OCI-LY7 (cell line): ENCODE results near the gene PCTP. TPM values are rescaled to one million over a fixed set of nuclear protein-coding genes. Genes with fewer than 3 reads are reported as not detected.
A peak's percentile ranks its signal among the peaks of the same experiment; 100 is the strongest.

ENCODE experiments used
- Bru-seq: library from RNA; stranded (reverse); fragments of 400-500 nt; gene quantifications from one replicate; lab custom pipeline; 2021; lab: Mats Ljungman, UMichigan
- BruChase-seq, 2 experiments: library from RNA; stranded (reverse); fragments of 400-500 nt; gene quantifications; one replicate each; lab custom pipeline; 2021; lab: Mats Ljungman, UMichigan
- BruUV-seq: library from RNA; stranded (reverse); fragments of 400-500 nt; replicated peaks from 2 replicates; lab custom pipeline; 2021; lab: Mats Ljungman, UMichigan
- CTCF ChIA-PET: fragments of 300-600 bp; sonication (Branson Sonifier 250); formaldehyde crosslinking; loops from one replicate; lab custom pipeline; 2022; ENCODE audit warnings: antibody characterized with exemption; ENCODE audit not compliant: unreplicated experiment; lab: Charles Lee
- POLR2A ChIA-PET: fragments of 300-600 bp; sonication (Branson Sonifier 250); formaldehyde crosslinking; loops from one replicate; lab custom pipeline; 2022; ENCODE audit warnings: antibody characterized with exemption; lab: Charles Lee
- DNase-seq: peaks from one replicate; pipeline ENCODE4 v3.0.0-alpha.2; 2015; ENCODE audit warnings: low spot score
- H2AFZ ChIP-seq: fragments of 200-600 bp; sonication (generic), shearing (Covaris generic); 2 replicates; pipeline ENCODE4 v1.6.1; 2014; ENCODE audit warnings: mild to moderate bottlenecking, antibody characterized with exemption, low read length, moderate library complexity
- H3K27ac ChIP-seq: fragments of 200-600 bp; sonication (generic); 2 replicates; pipeline ENCODE4 v1.5.1; 2014; ENCODE audit warnings: mixed run types, low read depth, mild to moderate bottlenecking, moderate library complexity, low read length, inconsistent platforms; ENCODE audit not compliant: poor library complexity, severe bottlenecking
- H3K36me3 ChIP-seq: fragments of 200-600 bp; sonication (generic); 2 replicates; pipeline ENCODE4 v1.6.1; 2014; ENCODE audit warnings: mild to moderate bottlenecking, antibody characterized with exemption, low read length, moderate library complexity, mixed read lengths; ENCODE audit not compliant: insufficient read depth
- H3K4me1 ChIP-seq: fragments of 200-600 bp; sonication (generic); 2 replicates; pipeline ENCODE4 v1.5.1; 2014; ENCODE audit warnings: mild to moderate bottlenecking, low read length; ENCODE audit not compliant: insufficient read depth, poor library complexity, severe bottlenecking
- H3K4me2 ChIP-seq: fragments of 200-600 bp; sonication (generic); 2 replicates; pipeline ENCODE4 v1.6.1; 2014; ENCODE audit warnings: mild to moderate bottlenecking, low read length
- H3K4me3 ChIP-seq: fragments of 200-600 bp; sonication (generic); 2 replicates; pipeline ENCODE4 v1.5.1; 2014; ENCODE audit warnings: mild to moderate bottlenecking, low read depth, low read length; ENCODE audit not compliant: poor library complexity, severe bottlenecking
- H3K79me2 ChIP-seq: fragments of 200-600 bp; sonication (generic); 2 replicates; pipeline ENCODE4 v1.6.1; 2016; ENCODE audit warnings: low read depth, mild to moderate bottlenecking, low read length, moderate library complexity, mixed read lengths; ENCODE audit not compliant: insufficient read depth
- H3K9me2 ChIP-seq: fragments of 200-600 bp; sonication (generic); 2 replicates; pipeline ENCODE4 v1.6.1; 2016; ENCODE audit warnings: mild to moderate bottlenecking, low read length, mixed read lengths; ENCODE audit not compliant: insufficient read depth
- H3K9me3 ChIP-seq: fragments of 200-600 bp; sonication (generic); 2 replicates; pipeline ENCODE4 v1.6.1; 2014; ENCODE audit warnings: mild to moderate bottlenecking, mixed run types, low read length, mixed read lengths
- H4K20me1 ChIP-seq: fragments of 200-600 bp; sonication (generic); 2 replicates; pipeline ENCODE4 v1.6.1; 2014; ENCODE audit warnings: mild to moderate bottlenecking, antibody characterized with exemption, low read length, moderate library complexity, mixed read lengths; ENCODE audit not compliant: insufficient read depth
- CTCF ChIP-seq: fragments of 200-600 bp; sonication (generic); conservative IDR thresholded peaks from 2 replicates; pipeline ENCODE4 v1.5.1; 2014; ENCODE audit warnings: mild to moderate bottlenecking, antibody characterized with exemption, low read length, moderate library complexity, mixed read lengths
- EZH2phosphoT487 ChIP-seq: fragments of 200-600 bp; sonication (generic); IDR thresholded peaks from 2 replicates; pipeline ENCODE4 v1.6.1; 2018; ENCODE audit warnings: low read depth, borderline replicate concordance, mild to moderate bottlenecking, mixed run types, antibody characterized with exemption, low read length, moderate library complexity, mixed read lengths
- intact Hi-C: fragments of 100-400 bp; cut with micrococcal nuclease; formaldehyde crosslinking; loops from one replicate; pipeline ENCODE4 v1.10.0; 2022; ENCODE audit not compliant: unreplicated experiment
- long read RNA-seq: library from polyadenylated mRNA; stranded (forward); transcript quantifications from one replicate; pipeline ENCODE4 v2.0.0, GENCODE V29; 2022
- total RNA-seq, 2 experiments: library from RNA; depleted of rRNA in 1 of 2; stranded (reverse); fragments of >200 nt in 1 of 2; shearing (Covaris generic) in 1 of 2; gene quantifications; 2 replicates each; pipeline ENCODE4 v1.2.3, GENCODE V29; 2014 to 2022

PCTP gene
- total RNA-seq (2014; rRNA removed; shearing (Covaris generic)) = 1.9 and 6.1 TPM in 2 replicates
- 9.3 and 9.4 TPM in 2 replicates for total RNA-seq (2022)
- percentile 36 among the genes with signal in this experiment for Bru-seq, nascent RNA
- percentile 30 among the genes with signal in this experiment for BruChase-seq, experiment 1, labeled RNA remaining after a 6-hour chase
- BruChase-seq, experiment 2, labeled RNA remaining after a 2-hour chase = percentile 34 among the genes with signal in this experiment
- long read RNA-seq, transcript PCTP-201 (6 exons, 2,044 nt) = major isoform, 5 of 9 reads
- long read RNA-seq, partial matches to known transcripts = 1 of 9 reads
- long read RNA-seq, other reads (novel, unspliced or antisense) = 2 of 9 reads

DNA sequence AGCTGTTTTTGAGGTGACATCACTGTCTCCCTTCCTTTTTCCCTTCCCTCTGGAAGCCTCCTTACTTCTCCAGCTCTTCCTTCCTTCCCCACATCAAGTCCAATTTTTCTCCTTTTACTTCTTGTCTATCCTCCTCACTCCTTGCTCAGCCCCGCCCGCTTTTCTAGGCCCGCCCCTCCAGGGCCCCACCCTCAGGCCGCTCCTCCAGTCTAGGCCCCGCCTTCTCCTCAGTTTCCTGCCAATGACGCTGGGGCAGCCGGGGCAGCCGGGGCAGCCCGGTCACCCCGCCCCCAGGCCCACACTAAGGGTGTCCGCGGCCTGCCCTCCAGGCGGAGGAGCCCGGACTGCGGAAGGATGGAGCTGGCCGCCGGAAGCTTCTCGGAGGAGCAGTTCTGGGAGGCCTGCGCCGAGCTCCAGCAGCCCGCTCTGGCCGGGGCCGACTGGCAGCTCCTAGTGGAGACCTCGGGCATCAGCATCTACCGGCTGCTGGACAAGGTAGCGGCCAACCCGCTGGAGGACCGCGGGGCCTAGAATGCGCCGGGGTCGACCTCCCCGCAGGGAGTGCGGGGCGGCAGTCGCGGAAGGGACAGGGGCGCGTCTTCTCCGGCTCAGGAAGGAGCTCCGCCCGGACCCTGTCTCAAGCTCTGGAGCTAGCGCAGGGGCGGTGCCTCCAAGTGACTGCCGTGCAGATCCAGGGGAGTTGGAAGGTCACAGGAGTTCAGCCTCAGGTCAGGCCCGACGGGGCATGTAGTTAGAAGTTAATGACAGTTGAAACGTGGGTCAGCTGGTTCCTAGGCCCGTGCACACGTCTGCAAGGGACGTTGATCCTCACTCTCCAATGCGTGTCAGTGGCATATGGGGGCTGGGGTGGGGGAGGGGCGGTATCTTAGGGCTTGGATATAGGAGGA, at the start of gene PCTP:
Gene PCTP (plus strand): TSS at position 302 of the 908 bp plus-strand sequence. CDS start 53 bp downstream, at position 355.
- Histone ChIP-seq H3K9me2 (no peaks in the 10 kb centered on the region), H3K27ac (no peak within 1 kb of the TSS), H3K36me3 (no peaks in the 10 kb centered on the region), H3K9me3 (no peaks in the 10 kb centered on the region), H3K4me1 (peaks cover 6% of the 10 kb centered on the region), H3K79me2 (no peaks in the 10 kb centered on the region), H3K4me2 (peak within 1 kb of the TSS; percentile 88), H4K20me1 (no peaks in the 10 kb centered on the region), H2AFZ (peak within 1 kb of the TSS; percentile 98), H3K4me3 (peak within 1 kb of the TSS; percentile 82)
- no TSS peak for BruUV-seq
- TF ChIP-seq CTCF = peak; percentile 60
- no peak for TF ChIP-seq EZH2phosphoT487
- intact Hi-C loops = no loop called here
- peak; percentile 83 for DNase-seq
- ChIA-PET CTCF (interaction anchor here (0.6 kb wide), 1 partner anchor 1227 kb away, joined by 3 read pairs; the partner anchor contains the start of gene SCPEP1), POLR2A (interaction anchor here (0.6 to 1.1 kb wide), 5 partner anchors 9 to 395 kb away, joined by 3 to 6 read pairs (median 4); no protein-coding TSS in a partner anchor)

DNA sequence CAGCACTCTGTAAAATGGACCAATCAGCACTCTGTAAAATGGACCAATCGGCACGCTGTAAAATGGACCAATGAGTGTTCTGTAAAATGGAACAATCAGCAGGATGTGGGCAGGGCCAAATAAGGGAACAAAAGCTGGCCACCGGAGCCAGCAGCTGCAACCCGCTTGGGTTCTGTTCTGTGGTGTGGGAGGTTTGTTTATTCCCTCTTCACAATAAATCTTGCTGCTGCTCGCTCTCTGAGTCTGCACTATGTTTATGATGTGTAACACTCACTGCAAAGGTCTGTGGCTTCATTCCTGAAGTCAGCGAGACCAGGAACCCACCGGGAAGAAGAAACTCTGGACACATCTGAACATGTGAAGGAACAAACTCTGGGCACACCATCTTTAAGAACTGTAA, 48.7 kb upstream of the PCTP start:
- Histone ChIP-seq H3K4me3 (no peak overlapping the region), H2AFZ (no peak overlapping the region), H3K4me1 (no peaks in the 10 kb centered on the region), H3K9me2 (no peaks in the 10 kb centered on the region), H3K36me3 (no peaks in the 10 kb centered on the region), H3K27ac (no peak overlapping the region), H3K9me3 (no peaks in the 10 kb centered on the region), H4K20me1 (no peaks in the 10 kb centered on the region), H3K4me2 (no peak overlapping the region), H3K79me2 (no peaks in the 10 kb centered on the region)
- no peak for TF ChIP-seq CTCF
- TF ChIP-seq EZH2phosphoT487 = no peak
- intact Hi-C loops = no loop called here
- BruUV-seq = no TSS peak
- POLR2A ChIA-PET = no interaction called here
- DNase-seq = no peak
- CTCF ChIA-PET = no interaction called here
